Measurements from ENCODE around the gene IFITM1. TPM values are rescaled to one million over a fixed set of nuclear protein-coding genes. Genes with fewer than 3 reads are reported as not detected.
"Not testable (repeated sequence)": the region's sequence is repeated elsewhere in the genome, so short reads cannot be mapped to it uniquely, and the experiment has no call there.

Gene IFITM1
- total and polyA plus RNA-seq, 2 donors, result 206 to 463 TPM

DNA sequence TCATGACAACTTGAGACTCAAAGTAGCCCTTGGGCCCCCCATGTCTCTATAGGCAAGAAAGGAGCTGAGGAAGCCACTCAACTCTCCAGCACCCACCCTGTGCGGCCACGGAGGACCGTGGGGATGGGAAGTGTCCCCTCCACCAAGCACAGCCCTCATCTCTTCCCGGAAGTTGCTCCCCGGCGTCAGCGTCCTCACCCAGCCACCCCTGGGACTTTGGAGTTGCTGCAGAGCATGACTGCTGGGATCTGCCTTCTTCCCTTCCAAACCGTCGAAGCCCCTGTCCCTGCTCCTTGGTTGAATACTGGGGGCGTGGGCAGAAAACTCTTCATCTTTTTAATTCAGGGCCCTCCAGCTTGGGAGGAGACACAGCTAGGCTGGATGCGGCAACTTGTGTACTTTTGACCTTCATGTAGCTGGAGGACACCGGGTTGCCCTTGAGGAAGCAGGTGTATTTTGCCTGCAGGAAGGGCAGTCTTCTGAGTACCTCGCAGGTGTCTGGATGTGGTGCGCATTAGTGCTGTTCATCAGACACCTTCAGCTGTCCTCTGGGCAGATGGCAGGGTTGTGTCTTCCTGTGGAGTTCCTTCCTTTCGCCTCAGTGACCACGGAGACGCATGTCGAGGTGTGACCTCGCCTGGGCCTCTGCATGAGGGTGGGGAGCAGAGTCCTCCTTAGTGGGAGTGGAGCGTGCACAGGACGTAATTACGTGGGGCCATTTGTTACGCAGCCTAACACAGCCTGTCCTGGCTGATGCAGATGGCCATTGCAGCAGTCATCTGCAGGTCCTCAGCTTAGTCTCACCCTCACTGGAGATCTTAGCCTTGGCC is 19.0 kb downstream of the IFITM1 start:
- Histone ChIP-seq H3K36me3 (ENCODE audit: control insufficient read depth in 2 of 2, insufficient read depth in 2 of 2, low read length in 1 of 2) (peaks cover 0 to 1% of the 10 kb centered on the region in 2 donors), H3K27me3 (ENCODE audit: control insufficient read depth in 2 of 2, insufficient read depth in 1 of 2, low read length in 1 of 2) (no peaks in the 10 kb centered on the region), H3K27ac (ENCODE audit: low read depth in 1 of 2, low read length in 1 of 2) (peak overlapping the region in 1 of 2 donors; percentile 24), H3K4me3 (ENCODE audit: low read length in 2 of 2) (no peak overlapping the region), H3K9me3 (ENCODE audit: control insufficient read depth in 2 of 2, insufficient read depth in 1 of 2, low read length in 1 of 2) (peaks cover 0 to 18% of the 10 kb centered on the region in 2 donors), H3K4me1 (ENCODE audit: control insufficient read depth in 2 of 2, insufficient read depth in 2 of 2, low read length in 2 of 2) (peaks cover 44 to 86% of the 10 kb centered on the region in 2 donors)
- peak in 1 of 9 donors; percentile 22 for DNase-seq (ENCODE audit: low read depth in 6 of 9, low spot score in 9 of 9)
- 70% methylated on average over 23 of the region's 23 CpGs for WGBS

DNA sequence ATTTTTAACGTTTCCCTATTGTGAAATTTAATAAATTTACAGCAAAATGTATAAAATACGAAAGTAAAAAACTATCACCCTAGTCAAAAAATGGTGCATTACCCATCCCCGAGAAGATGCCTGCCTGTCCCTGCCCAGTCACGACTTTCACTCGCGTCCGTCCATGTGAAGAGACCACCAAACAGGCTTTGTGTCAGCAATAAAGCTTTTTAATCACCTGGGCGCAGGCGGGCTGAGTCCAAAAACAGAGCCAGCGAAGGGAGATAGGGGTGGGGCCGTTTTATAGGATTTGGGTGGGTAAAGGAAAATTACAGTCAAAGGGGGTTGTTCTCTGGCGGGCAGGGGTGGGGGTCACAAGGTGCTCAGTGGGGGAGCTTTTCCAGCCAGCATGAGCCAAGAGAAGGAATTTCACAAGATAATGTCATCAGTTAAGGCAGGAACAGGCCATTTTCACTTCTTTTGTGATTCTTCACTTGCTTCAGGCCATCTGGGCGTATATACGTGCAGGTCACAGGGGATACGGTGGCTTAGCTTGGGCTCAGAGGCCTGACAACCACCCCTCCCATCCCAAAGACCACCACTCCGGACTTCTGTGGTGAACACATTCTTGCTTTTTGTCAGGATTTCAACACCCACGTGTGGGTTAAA is 19.9 kb downstream of the IFITM1 start:
- Histone ChIP-seq H3K4me1 (ENCODE audit: control insufficient read depth in 2 of 2, insufficient read depth in 2 of 2, low read length in 2 of 2) (peaks cover 44 to 83% of the 10 kb centered on the region in 2 donors), H3K9me3 (ENCODE audit: control insufficient read depth in 2 of 2, insufficient read depth in 1 of 2, low read length in 1 of 2) (peaks cover 0 to 14% of the 10 kb centered on the region in 2 donors), H3K27ac (ENCODE audit: low read depth in 1 of 2, low read length in 1 of 2) (peak overlapping the region in 1 of 2 donors; percentile 40)
- not testable (repeated sequence) for DNase-seq (ENCODE audit: low read depth in 6 of 9, low spot score in 9 of 9); H3K36me3 ChIP-seq (ENCODE audit: control insufficient read depth in 2 of 2, insufficient read depth in 2 of 2, low read length in 1 of 2); H3K4me3 ChIP-seq (ENCODE audit: low read length in 2 of 2); H3K27me3 ChIP-seq (ENCODE audit: control insufficient read depth in 2 of 2, insufficient read depth in 1 of 2, low read length in 1 of 2)
- WGBS, result 96% methylated on average over 17 of the region's 17 CpGs

DNA sequence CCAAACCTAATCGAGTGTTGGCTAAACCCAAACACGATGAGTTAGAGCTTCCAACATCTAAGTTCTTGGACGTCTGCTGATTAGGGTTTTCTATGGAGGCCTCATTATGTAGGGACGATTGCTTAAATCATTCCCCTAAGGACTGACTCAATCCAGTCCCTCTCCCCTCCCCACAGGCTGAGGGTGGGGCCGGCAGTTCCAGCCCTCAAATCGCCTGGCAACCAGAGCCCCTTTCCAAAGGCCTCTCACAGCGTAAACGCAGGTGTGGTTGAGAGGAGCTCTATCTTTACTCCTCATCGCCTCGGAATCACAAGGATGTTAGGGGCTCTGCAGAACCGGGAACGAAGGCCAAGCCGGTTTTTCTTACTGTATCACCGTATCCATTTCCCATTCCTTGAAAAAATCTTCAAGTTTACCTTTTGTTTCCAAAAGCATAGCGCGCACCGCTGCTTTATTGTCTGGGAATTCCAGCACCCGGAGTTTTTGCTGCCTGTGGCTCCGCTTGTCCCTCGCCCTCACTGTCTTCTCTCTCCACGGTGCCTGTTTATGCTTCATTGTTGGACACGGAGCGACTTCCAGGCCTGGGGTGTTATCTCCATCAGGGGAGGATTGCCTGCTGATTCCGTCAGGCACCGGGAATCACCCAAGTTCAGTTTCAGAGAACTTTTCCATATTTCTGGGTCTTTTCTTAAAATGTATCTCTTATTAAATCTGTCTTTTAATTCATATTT is 20.6 kb downstream of the IFITM1 start:
- Histone ChIP-seq H3K4me3 (ENCODE audit: low read length in 2 of 2) (no peak overlapping the region), H3K9me3 (ENCODE audit: control insufficient read depth in 2 of 2, insufficient read depth in 1 of 2, low read length in 1 of 2) (peaks cover 0 to 12% of the 10 kb centered on the region in 2 donors), H3K27ac (ENCODE audit: low read depth in 1 of 2, low read length in 1 of 2) (peak overlapping the region in 1 of 2 donors; percentile 40), H3K27me3 (ENCODE audit: control insufficient read depth in 2 of 2, insufficient read depth in 1 of 2, low read length in 1 of 2) (no peaks in the 10 kb centered on the region), H3K36me3 (ENCODE audit: control insufficient read depth in 2 of 2, insufficient read depth in 2 of 2, low read length in 1 of 2) (no peaks in the 10 kb centered on the region), H3K4me1 (ENCODE audit: control insufficient read depth in 2 of 2, insufficient read depth in 2 of 2, low read length in 2 of 2) (peaks cover 44 to 77% of the 10 kb centered on the region in 2 donors)
- 85% methylated on average over 25 of the region's 25 CpGs for WGBS
- DNase-seq (ENCODE audit: low read depth in 6 of 9, low spot score in 9 of 9), result no peak

- Histone ChIP-seq H3K9me3 (ENCODE audit: control insufficient read depth in 2 of 2, insufficient read depth in 1 of 2, low read length in 1 of 2) (no peaks in the 10 kb centered on the region), H3K4me1 (ENCODE audit: control insufficient read depth in 2 of 2, insufficient read depth in 2 of 2, low read length in 2 of 2) (peaks cover 32 to 62% of the 10 kb centered on the region in 2 donors), H3K4me3 (ENCODE audit: low read length in 2 of 2) (no peak overlapping the region), H3K27me3 (ENCODE audit: control insufficient read depth in 2 of 2, insufficient read depth in 1 of 2, low read length in 1 of 2) (no peaks in the 10 kb centered on the region), H3K27ac (ENCODE audit: low read depth in 1 of 2, low read length in 1 of 2) (peak overlapping the region; percentile 19 to 64), H3K36me3 (ENCODE audit: control insufficient read depth in 2 of 2, insufficient read depth in 2 of 2, low read length in 1 of 2) (no peaks in the 10 kb centered on the region)
- DNase-seq (ENCODE audit: low read depth in 6 of 9, low spot score in 9 of 9), result no peak
- WGBS, result 45% methylated on average over 15 of the region's 15 CpGs
Measured at GRCh38 chr11:335779-336658, 22.2 kb downstream of the IFITM1 start.

DNA sequence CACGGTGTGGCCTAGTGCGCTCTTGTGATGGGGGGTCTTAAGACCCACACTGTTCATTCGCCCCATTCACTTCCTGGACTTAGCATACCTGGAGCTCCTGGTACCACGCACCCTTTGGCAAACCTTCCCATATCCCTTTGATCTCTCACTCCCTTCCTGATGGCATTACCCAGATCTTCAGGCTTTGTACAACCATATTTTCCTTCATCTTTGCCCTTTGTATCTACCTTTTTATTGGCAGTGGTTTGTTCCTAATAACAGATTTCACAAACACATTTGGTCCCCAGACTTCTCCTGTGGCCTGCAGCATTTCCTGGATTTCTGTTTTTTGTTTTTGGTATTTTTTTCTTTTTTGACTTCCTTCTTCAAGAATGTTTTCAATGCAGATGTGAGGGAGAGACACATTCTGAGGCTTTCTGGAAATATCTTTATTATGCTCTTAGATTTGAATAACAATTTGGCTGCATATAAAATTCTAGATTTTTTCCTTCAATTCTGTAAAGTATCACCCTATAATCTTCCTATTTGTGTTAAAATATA is 22.9 kb downstream of the IFITM1 start:
- Histone ChIP-seq H3K4me3 (ENCODE audit: low read length in 2 of 2) (no peak overlapping the region), H3K27ac (ENCODE audit: low read depth in 1 of 2, low read length in 1 of 2) (peak overlapping the region; percentile 19 to 64), H3K4me1 (ENCODE audit: control insufficient read depth in 2 of 2, insufficient read depth in 2 of 2, low read length in 2 of 2) (peaks cover 28 to 59% of the 10 kb centered on the region in 2 donors), H3K27me3 (ENCODE audit: control insufficient read depth in 2 of 2, insufficient read depth in 1 of 2, low read length in 1 of 2) (no peaks in the 10 kb centered on the region), H3K36me3 (ENCODE audit: control insufficient read depth in 2 of 2, insufficient read depth in 2 of 2, low read length in 1 of 2) (no peaks in the 10 kb centered on the region), H3K9me3 (ENCODE audit: control insufficient read depth in 2 of 2, insufficient read depth in 1 of 2, low read length in 1 of 2) (no peaks in the 10 kb centered on the region)
- WGBS, result 62% methylated on average over 4 of the region's 4 CpGs
- DNase-seq (ENCODE audit: low read depth in 6 of 9, low spot score in 9 of 9), result no peak

DNA sequence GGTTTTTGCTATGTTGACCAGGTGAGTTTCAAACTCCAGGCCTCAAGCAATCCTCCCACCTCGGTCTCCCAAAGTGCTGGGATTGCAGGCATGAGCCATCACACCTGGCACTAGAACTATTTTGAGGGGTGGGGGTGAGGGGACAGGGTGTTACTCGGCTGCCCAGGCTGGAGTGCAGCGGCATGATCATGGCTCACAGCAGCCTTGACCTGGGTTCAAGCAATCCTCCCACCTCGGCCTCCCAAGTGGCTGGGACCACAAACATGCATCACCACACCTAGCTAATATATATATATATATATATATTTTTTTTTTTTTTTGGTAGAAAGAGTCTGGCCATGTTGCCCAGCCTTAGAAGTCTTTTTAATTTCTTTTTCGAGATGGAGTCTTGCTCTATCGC is 23.9 kb downstream of the IFITM1 start:
- Histone ChIP-seq H3K9me3 (ENCODE audit: control insufficient read depth in 2 of 2, insufficient read depth in 1 of 2, low read length in 1 of 2) (no peaks in the 10 kb centered on the region), H3K36me3 (ENCODE audit: control insufficient read depth in 2 of 2, insufficient read depth in 2 of 2, low read length in 1 of 2) (no peaks in the 10 kb centered on the region), H3K4me1 (ENCODE audit: control insufficient read depth in 2 of 2, insufficient read depth in 2 of 2, low read length in 2 of 2) (peaks cover 22 to 53% of the 10 kb centered on the region in 2 donors), H3K4me3 (ENCODE audit: low read length in 2 of 2) (no peak overlapping the region), H3K27ac (ENCODE audit: low read depth in 1 of 2, low read length in 1 of 2) (no peak overlapping the region), H3K27me3 (ENCODE audit: control insufficient read depth in 2 of 2, insufficient read depth in 1 of 2, low read length in 1 of 2) (no peaks in the 10 kb centered on the region)
- 95% methylated on average over 6 of the region's 6 CpGs for WGBS
- no peak for DNase-seq (ENCODE audit: low read depth in 6 of 9, low spot score in 9 of 9)

DNA sequence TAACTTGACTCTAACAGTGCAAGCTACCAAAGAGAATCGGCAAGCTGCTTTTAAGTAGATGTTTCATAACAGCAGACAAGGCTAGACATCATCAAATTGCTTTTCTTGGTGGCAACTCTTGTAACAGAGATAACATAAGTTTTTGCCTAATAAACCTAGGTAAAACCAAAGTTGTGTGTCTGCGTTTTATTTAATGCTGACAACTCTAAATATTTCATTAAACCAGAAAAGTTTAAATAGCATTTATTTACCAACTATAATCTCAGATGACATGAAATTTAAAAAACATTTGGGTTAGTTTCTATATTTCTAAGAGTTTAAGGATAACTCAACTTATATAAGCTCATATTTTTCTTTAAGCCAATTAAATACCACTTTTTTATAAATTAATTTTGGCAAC is 26.1 kb downstream of the IFITM1 start:
- Histone ChIP-seq H3K4me3 (ENCODE audit: low read length in 2 of 2) (no peak overlapping the region), H3K36me3 (ENCODE audit: control insufficient read depth in 2 of 2, insufficient read depth in 2 of 2, low read length in 1 of 2) (no peaks in the 10 kb centered on the region), H3K9me3 (ENCODE audit: control insufficient read depth in 2 of 2, insufficient read depth in 1 of 2, low read length in 1 of 2) (no peaks in the 10 kb centered on the region), H3K27me3 (ENCODE audit: control insufficient read depth in 2 of 2, insufficient read depth in 1 of 2, low read length in 1 of 2) (no peaks in the 10 kb centered on the region), H3K27ac (ENCODE audit: low read depth in 1 of 2, low read length in 1 of 2) (no peak overlapping the region), H3K4me1 (ENCODE audit: control insufficient read depth in 2 of 2, insufficient read depth in 2 of 2, low read length in 2 of 2) (peaks cover 17 to 33% of the 10 kb centered on the region in 2 donors)
- DNase-seq (ENCODE audit: low read depth in 6 of 9, low spot score in 9 of 9), result no peak
- WGBS, result 96% methylated on average over 2 of the region's 2 CpGs

Data from thymus (tissue), 11 donors.